ENCODE results near the gene TSPAN3.

Gene TSPAN3

DNA sequence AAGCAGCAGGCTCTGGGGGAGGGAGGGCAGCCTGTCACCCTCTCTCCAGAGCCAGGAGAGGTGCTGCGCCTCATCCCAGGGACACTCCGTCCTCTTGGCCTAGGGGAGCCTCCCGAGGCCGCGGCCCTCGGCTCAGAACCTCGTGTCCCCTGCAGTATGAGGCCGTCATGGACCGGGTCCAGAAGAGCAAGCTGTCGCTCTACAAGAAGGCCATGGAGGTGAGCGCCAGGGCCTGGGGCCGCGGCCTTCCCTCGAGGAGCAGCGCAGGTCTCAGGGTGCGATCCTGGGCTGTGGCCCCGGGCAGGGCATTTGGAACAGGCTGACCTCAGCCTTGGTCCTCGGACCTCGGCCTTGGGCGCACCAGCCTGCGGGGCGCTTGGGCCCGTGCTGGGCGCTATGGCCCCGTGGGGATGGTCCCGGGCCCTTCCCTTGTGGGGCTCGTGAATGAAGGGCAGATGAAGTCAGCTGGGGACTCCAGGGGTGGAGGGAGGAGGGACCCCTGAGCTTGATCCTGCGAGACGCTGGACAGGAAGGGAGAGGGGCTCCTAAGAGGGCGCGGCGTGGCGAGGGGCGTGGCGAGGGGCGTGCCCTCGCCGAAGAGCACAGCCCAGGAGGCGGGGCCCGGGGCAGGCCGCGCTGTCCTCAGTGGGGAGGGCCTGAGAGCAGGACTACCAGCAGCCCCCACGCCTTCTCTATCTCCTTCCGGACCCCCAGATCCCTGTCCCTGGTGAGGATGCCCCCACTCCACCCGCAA lies 43.0 kb downstream of the TSPAN3 start:
- no peak for DNase-seq (ENCODE audit: low read depth in 1 of 2, low spot score in 1 of 2)
- Histone ChIP-seq H3K27me3 (ENCODE audit: insufficient read depth, poor library complexity, severe bottlenecking) (no peaks in the 10 kb centered on the region), H3K4me3 (replicated peaks; ENCODE audit: insufficient read depth, low read length) (no peak overlapping the region), H3K27ac (replicated peaks) (no peak overlapping the region)
- TF ChIP-seq, protein P1, sequence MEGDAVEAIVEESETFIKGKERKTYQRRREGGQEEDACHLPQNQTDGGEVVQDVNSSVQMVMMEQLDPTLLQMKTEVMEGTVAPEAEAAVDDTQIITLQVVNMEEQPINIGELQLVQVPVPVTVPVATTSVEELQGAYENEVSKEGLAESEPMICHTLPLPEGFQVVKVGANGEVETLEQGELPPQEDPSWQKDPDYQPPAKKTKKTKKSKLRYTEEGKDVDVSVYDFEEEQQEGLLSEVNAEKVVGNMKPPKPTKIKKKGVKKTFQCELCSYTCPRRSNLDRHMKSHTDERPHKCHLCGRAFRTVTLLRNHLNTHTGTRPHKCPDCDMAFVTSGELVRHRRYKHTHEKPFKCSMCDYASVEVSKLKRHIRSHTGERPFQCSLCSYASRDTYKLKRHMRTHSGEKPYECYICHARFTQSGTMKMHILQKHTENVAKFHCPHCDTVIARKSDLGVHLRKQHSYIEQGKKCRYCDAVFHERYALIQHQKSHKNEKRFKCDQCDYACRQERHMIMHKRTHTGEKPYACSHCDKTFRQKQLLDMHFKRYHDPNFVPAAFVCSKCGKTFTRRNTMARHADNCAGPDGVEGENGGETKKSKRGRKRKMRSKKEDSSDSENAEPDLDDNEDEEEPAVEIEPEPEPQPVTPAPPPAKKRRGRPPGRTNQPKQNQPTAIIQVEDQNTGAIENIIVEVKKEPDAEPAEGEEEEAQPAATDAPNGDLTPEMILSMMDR (IDR thresholded peaks at IDR 0.05; ENCODE audit: insufficient read depth, low read length): no peak
- TF ChIP-seq, protein P2, sequence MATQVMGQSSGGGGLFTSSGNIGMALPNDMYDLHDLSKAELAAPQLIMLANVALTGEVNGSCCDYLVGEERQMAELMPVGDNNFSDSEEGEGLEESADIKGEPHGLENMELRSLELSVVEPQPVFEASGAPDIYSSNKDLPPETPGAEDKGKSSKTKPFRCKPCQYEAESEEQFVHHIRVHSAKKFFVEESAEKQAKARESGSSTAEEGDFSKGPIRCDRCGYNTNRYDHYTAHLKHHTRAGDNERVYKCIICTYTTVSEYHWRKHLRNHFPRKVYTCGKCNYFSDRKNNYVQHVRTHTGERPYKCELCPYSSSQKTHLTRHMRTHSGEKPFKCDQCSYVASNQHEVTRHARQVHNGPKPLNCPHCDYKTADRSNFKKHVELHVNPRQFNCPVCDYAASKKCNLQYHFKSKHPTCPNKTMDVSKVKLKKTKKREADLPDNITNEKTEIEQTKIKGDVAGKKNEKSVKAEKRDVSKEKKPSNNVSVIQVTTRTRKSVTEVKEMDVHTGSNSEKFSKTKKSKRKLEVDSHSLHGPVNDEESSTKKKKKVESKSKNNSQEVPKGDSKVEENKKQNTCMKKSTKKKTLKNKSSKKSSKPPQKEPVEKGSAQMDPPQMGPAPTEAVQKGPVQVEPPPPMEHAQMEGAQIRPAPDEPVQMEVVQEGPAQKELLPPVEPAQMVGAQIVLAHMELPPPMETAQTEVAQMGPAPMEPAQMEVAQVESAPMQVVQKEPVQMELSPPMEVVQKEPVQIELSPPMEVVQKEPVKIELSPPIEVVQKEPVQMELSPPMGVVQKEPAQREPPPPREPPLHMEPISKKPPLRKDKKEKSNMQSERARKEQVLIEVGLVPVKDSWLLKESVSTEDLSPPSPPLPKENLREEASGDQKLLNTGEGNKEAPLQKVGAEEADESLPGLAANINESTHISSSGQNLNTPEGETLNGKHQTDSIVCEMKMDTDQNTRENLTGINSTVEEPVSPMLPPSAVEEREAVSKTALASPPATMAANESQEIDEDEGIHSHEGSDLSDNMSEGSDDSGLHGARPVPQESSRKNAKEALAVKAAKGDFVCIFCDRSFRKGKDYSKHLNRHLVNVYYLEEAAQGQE (IDR thresholded peaks at IDR 0.05; ENCODE audit: insufficient replicate concordance, low read depth): no peak
- no peak for TF ChIP-seq SPI1 (IDR thresholded peaks at IDR 0.05; ENCODE audit: borderline replicate concordance, low read depth)
- TF ChIP-seq POLR2AphosphoS5 (IDR thresholded peaks at IDR 0.05; ENCODE audit: low read depth): no peak
- TF ChIP-seq GABPA (IDR thresholded peaks at IDR 0.05; ENCODE audit: low read depth): no peak

DNA sequence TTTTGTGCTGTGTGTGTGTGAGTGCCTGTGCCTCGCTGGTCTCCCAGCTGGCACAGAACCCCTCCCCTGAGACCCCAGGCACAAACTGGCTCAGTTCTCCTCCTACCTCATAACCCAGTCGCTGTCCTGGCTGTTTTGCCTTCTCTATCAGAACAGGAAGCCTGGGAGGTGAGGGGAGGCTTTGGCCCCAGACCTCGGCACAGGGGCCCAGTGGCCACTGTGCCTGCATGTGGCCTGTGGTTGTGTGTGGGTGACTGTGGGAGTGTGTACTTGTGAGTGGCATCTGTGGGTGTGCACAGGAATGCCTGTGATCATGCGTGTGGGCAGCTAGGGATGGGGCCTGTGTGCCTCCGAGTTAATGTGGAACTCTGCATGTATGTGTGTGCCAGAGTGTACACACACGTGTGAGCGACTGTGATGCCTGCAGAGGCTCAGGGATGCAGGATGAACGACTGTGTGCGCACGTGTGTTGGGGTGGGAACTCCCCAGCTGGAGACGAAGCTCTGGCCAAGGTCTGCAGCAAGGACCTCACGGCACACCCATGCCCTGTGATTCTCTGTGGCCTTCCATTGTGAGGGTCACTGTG lies 43.7 kb downstream of the TSPAN3 start:
- TF ChIP-seq, protein P2 (IDR thresholded peaks at IDR 0.05; ENCODE audit: insufficient replicate concordance, low read depth): no peak
- TF ChIP-seq POLR2AphosphoS5 (IDR thresholded peaks at IDR 0.05; ENCODE audit: low read depth): no peak
- TF ChIP-seq GABPA (IDR thresholded peaks at IDR 0.05; ENCODE audit: low read depth): no peak
- TF ChIP-seq SPI1 (IDR thresholded peaks at IDR 0.05; ENCODE audit: borderline replicate concordance, low read depth): no peak
- TF ChIP-seq, protein P1 (IDR thresholded peaks at IDR 0.05; ENCODE audit: insufficient read depth, low read length): no peak
- no peak for DNase-seq (ENCODE audit: low read depth in 1 of 2, low spot score in 1 of 2)
- H3K27me3 ChIP-seq (ENCODE audit: insufficient read depth, poor library complexity, severe bottlenecking): no peaks in the 10 kb centered on the region
- 0 out of 2 replicates have a peak overlapping the region, but pooled peaks have one; percentile 7 for H3K27ac ChIP-seq (replicated peaks)
- no peak overlapping the region for H3K4me3 ChIP-seq (replicated peaks; ENCODE audit: insufficient read depth, low read length)

DNA sequence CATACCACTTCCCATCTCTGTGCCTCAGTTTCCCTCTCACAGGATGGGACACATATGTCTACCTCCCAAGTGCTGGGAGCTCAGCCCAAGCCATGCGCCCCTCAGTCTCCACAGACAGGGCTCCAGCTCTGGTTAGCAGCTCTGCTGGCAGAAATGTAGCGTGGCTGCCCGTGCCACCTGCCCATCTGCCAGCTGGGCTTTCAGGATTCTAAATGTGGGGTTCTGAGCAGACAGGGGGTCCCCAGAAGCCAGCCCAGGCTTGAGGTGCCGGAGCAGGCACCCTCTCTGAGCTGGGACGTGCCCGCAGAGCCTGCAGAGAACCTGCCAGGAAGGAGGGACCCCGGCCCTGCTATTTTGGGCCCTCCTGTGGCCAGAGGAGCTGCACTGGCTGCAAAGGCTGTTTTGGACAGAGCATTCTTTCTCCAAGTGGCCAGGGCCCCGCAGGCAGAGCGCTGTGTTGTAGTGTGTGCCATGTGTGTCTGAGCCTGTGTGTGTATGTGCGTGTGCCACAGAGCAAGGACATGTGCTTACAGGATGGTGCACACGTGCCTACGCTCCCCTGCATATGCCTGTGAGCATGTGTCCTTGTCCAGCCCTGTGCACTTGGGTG lies 44.3 kb downstream of the TSPAN3 start:
- no peak for DNase-seq (ENCODE audit: low read depth in 1 of 2, low spot score in 1 of 2)
- Histone ChIP-seq H3K27me3 (ENCODE audit: insufficient read depth, poor library complexity, severe bottlenecking) (no peaks in the 10 kb centered on the region), H3K27ac (replicated peaks) (0 out of 2 replicates have a peak overlapping the region, but pooled peaks have one; percentile 7), H3K4me3 (replicated peaks; ENCODE audit: insufficient read depth, low read length) (no peak overlapping the region)
- TF ChIP-seq SPI1 (IDR thresholded peaks at IDR 0.05; ENCODE audit: borderline replicate concordance, low read depth): no peak
- TF ChIP-seq POLR2AphosphoS5 (IDR thresholded peaks at IDR 0.05; ENCODE audit: low read depth): no peak
- TF ChIP-seq GABPA (IDR thresholded peaks at IDR 0.05; ENCODE audit: low read depth): no peak
- TF ChIP-seq, protein P1 (IDR thresholded peaks at IDR 0.05; ENCODE audit: insufficient read depth, low read length): no peak
- TF ChIP-seq, protein P2 (IDR thresholded peaks at IDR 0.05; ENCODE audit: insufficient replicate concordance, low read depth): no peak
